ENCODE measurements around the gene ACOT11.

GRCh38 chr1:54559771-54560231, 11.8 kb downstream of the ACOT11 start:
- no peak for TF ChIP-seq TAF1 (IDR thresholded peaks at IDR 0.05; ENCODE audit: borderline replicate concordance, insufficient read depth, low read length)
- TF ChIP-seq POLR2AphosphoS5 (IDR thresholded peaks at IDR 0.05; ENCODE audit: low read depth, low read length): no peak
- no peak for TF ChIP-seq REST (IDR thresholded peaks at IDR 0.05; ENCODE audit: insufficient read depth in 1 of 2, low read depth in 2 of 2, low read length in 2 of 2)
- no peak for TF ChIP-seq SIN3A (IDR thresholded peaks at IDR 0.05; ENCODE audit: borderline replicate concordance, insufficient read depth, low read length)

Data from PFSK-1 (cell line).